HG03354 (cell line): ENCODE results near the gene PHAF1.

ENCODE experiments used
- ATAC-seq: cut with Tn5 transposase; IDR thresholded peaks from one replicate; pipeline ENCODE4 v1.9.1; 2021; ENCODE audit warnings: mild to moderate bottlenecking; ENCODE audit not compliant: unreplicated experiment, poor library complexity, severe bottlenecking

Gene PHAF1

DNA sequence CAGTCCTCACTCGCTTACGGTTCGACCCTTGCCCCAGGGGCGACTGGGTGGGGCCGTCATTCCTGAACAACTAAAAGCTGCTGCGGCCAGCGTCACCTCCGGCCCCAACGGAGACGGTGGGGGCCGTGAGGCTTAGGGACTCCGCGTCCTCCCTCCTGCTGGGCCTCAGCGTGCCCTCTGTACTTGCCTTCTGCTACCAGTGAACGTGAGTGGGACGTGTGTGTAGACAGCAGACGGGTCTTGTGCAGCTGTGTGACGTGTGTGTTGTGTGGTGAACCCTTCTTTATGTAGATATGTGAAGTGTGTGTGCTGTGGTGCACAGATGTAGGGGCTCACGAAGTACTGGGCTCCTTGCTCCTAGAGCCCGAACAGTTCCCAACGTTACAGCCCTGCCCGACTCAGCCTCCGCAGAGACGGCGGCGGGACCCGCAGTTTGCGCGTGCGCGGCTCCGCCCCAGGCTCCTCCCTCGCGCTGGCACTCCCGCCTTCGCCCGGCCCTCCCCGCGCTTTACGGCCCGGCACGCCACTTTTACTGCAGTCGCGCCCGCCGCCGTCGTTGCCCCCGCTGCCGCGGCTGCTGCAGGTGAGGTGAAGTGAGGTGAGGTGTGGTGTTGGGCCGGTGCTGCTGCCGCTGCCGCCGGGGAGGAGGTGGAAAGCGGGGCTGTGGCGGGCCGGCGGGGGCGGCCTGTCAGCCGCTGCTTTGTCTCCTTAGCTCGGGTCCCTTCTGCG is at the start of gene PHAF1:
Gene PHAF1 (plus strand): TSS at position 535 of the 729 bp plus-strand sequence. CDS start 235 bp downstream, outside the sequence.
- peak; percentile 88 for ATAC-seq

- no peak for ATAC-seq
These were observed 46.7 kb upstream of the PHAF1 start for GRCh38 chr16:67063008-67063407.

- no peak for ATAC-seq
These were observed 41.5 kb upstream of the PHAF1 start for GRCh38 chr16:67068212-67068753.

DNA sequence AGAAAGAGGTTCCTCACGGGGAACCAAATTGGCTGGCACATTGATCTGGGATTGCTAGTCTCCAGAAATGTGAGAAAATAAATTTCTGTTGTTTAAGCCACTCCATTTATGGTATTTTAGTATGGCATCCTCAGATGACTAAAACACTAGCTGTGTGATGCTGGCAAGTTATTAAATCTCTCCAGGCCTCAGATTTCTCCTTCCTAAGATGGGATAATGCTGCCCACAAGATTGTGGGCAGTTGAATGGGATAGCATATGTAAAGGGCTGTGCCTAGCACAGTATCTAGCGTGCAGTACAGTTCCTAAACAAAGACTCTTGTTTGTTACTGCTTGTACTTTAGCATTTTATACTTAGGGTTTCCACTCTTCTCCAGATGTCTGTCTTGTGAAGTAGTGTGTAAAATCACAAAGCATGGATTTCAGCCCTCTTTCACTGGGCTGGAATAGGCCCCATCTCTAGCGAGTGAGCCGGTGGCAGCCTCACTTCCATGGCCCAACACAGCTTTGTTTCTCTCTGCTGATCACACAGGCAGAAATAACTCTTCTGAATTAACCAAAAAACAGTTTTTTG is 38.2 kb upstream of the PHAF1 start:
- ATAC-seq: no peak

DNA sequence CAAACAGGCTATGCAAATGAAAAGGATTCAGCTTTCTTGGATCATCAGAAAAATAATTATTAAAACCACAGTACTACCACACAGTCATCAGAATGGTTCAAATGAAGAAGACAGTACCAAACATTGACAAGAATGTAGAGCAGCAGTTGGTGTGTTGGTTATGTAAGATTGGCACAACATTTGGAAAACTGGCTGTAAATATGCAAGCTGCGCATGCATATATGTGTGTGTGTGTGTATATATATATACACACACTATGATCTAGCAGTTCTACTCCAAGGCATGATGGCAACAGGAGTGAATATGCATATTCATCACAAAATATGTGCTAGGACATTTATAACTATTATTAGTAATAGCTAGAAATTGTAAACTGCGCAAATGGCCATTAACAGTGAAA is 34.4 kb upstream of the PHAF1 start:
- no peak for ATAC-seq

- no peak for ATAC-seq
These were observed 31.9 kb upstream of the PHAF1 start for GRCh38 chr16:67077871-67078270.

- no peak for ATAC-seq
These were observed 27.6 kb upstream of the PHAF1 start for GRCh38 chr16:67082100-67082499.

DNA sequence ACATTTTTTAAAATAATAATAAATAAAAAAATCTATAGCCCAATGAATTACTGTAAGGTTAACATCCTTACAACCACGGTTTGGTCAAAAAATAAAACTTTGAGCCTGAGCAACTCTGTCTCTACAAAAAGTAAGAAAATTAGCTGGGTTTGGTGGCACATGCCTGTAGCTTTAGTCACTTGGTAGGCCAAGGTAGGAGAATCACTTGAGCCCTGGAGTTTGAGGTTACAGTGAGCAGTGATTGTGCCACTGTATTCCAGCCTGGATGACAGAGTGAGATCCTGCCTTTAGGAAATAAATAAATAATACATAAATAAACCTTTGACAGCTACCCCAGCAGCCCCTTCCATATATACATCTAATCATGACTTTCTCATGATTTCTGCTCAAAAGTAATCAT is 26.9 kb upstream of the PHAF1 start:
- ATAC-seq: no peak

DNA sequence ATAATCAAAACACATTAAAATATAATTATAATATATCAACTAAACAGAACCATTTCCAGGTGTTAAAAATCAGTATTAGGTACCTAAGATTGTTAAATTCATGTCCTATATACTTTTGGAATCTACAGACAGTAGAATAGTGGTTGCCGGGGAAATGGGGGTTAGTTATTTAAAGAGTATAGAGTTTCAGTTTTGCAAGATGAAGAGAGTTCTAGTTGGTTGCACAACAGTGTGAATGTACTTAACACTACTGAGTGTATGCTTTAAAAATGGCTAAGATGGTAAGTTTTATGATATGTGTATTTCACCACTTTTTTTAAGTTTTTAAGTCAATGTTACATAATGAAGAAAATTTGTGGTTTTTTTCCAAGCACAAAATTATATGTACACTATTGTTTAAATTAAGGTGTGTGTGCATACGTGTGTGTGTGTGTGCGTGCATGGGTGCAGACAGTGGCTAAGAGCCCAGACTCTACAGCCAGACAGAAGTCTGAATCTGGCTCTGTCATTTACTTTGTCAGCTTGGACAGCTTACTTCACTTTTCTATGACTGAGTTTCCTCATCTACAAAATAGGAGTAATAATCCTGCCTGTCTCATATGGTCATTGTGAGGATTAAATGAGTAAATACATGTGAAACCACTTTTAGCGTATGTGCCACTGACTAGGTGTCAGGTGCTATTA is 25.3 kb upstream of the PHAF1 start:
- peak; percentile 68 for ATAC-seq

- no peak for ATAC-seq
These were observed 22.9 kb upstream of the PHAF1 start for GRCh38 chr16:67086822-67087221.

DNA sequence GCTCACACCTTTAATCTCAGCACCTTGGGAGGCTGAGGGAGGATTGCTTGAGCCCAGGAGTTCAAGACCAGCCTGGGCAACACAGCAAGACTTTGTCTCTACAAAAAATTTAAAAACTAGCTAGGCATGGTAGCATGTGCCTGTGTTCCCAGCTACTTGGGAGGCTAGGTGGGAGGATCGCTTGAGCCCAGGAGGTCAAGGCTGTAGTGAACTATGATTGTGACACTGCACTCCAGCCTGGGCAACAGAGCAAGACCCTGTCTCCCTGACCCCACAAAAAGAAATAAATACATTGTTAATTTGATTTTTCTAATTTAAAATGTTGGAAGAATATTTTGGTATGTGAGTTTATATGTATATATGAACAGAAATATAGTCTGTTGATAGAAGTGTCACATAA is 22.4 kb upstream of the PHAF1 start:
- no peak for ATAC-seq

DNA sequence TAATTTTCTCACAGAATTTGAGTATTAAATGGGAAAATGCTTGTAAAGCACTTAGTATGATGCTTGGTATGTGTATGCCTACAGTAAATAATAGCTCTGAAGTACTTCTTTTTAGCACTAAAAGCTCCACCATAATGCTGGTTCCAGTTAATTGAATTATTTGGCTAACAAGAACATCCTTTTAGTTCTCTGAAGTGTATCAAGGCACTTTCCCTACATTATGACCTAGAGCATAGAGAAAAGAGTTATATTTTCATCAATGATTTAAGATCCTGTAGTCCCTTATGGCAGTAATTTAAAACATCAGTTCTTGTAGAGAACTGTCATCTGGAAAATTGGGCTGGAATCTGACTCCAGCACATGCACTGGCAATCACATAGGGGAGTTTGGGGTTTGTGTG is 21.9 kb upstream of the PHAF1 start:
- no peak for ATAC-seq

DNA sequence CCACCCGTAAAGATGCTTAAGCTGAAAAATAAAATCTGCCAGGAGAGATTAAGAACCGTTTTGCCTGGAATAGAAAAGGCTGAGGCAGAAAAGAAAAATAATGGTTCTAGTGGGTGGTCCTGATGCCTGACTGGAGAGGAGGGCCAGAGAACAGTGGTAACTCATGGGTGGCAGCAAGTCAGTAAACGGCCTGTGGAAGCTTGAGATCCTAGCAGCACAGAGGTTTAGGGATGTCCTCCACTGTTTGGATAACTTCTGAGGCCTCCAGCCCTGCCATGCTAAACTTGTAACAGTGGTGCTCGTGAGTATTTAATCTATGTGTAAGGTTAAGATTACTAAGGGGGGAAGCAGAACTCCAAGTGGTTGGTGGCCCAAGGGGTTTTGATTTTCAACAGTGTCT is 21.2 kb upstream of the PHAF1 start:
- no peak for ATAC-seq

GRCh38 chr16:67089101-67089500 is 20.6 kb upstream of the PHAF1 start:
- no peak for ATAC-seq

GRCh38 chr16:67091906-67092566 is 17.7 kb upstream of the PHAF1 start:
- no peak for ATAC-seq

DNA sequence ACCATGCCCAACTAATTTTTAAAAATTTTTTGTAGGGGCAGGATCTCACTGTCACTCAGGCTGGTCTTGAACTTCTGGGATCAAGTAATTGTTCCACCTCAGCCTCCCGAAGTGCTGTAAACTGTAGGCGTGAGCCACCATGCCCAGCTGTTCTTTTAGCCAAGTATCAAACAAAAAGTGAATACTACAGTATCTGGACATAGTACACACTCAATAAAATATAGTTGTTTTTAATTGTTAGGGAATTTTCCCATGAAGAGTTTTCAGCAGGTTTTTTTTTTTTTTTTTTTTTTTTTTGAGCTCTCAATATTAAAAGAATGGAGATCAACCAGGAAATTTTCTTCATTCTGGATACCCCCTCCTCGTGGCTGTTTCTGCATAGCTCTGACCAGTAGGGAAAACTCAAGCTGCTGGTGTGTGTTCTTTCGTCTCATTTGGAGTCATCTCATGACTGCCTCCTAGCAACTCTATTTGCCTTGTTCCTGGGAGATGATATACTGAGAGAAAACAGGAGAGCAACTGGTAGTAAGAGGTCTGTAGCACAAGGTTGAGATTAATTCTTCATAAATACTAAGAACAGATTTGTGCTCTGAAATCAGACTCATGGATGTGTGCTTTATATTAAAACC is 16.5 kb upstream of the PHAF1 start:
- no peak for ATAC-seq

DNA sequence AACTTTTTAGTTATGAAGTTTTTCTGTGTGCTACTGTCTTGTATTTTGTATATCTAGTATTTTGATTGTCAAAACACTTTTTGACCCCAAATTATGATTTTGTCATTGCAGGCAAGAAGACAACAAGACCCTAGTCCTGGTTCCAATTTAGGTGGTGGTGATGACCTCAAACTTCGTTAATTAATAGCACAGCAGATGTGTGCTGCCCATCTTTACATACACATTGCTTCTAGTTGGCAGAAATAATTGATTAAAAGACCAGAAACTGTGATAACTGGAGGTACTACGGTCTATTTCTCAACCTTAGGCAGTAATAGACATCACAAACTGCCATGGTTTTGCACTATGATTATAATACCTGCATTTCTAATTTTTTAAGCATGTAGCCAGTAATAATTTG is 11.1 kb upstream of the PHAF1 start:
- ATAC-seq: no peak

- ATAC-seq: no peak
These were observed 9.0 kb upstream of the PHAF1 start for GRCh38 chr16:67100569-67101310.
